ENCODE measurements around the gene SERPINB5.

- no peak for TF ChIP-seq POLR2A (IDR thresholded peaks at IDR 0.05; ENCODE audit: low read length)
- TF ChIP-seq GATA1 (IDR thresholded peaks at IDR 0.05; ENCODE audit: low read depth, low read length) = no peak
Observed at GRCh38 chr18:63492851-63493250, 16.1 kb downstream of the SERPINB5 start.

All from erythroblast (primary cell).